H9 (cell line): ENCODE results near the gene ANXA4. TPM values are rescaled to one million over a fixed set of nuclear protein-coding genes. Genes with fewer than 3 reads are reported as not detected.
A peak's percentile ranks its signal among the peaks of the same experiment; 100 is the strongest.

Source experiments
- DNase-seq: peaks from one replicate; pipeline ENCODE4 v3.0.0-alpha.2; 2017
- H2AFZ ChIP-seq: one replicate; pipeline ENCODE4 v1.6.1; 2013; ENCODE audit warnings: mild to moderate bottlenecking, low read length, control low read depth, moderate library complexity
- H2AK5ac ChIP-seq: 2 replicates; pipeline ENCODE4 v1.6.1; 2013; ENCODE audit warnings: low read length, control low read depth, mixed read lengths; ENCODE audit not compliant: insufficient read length
- H2BK120ac ChIP-seq: one replicate; pipeline ENCODE4 v1.6.1; 2013; ENCODE audit warnings: low read depth, mild to moderate bottlenecking, low read length, control low read depth, inconsistent platforms; ENCODE audit not compliant: poor library complexity, severe bottlenecking
- H2BK12ac ChIP-seq: 2 replicates; pipeline ENCODE4 v1.6.1; 2013; ENCODE audit warnings: low read length, control low read depth, mixed read lengths, low read depth; ENCODE audit not compliant: insufficient read length
- H2BK15ac ChIP-seq: 2 replicates; pipeline ENCODE4 v1.6.1; 2013; ENCODE audit warnings: low read depth, low read length, control low read depth
- H2BK20ac ChIP-seq: one replicate; pipeline ENCODE4 v1.6.1; 2013; ENCODE audit warnings: low read depth, mild to moderate bottlenecking, low read length, control low read depth, inconsistent platforms; ENCODE audit not compliant: poor library complexity, severe bottlenecking
- H2BK5ac ChIP-seq: 2 replicates; pipeline ENCODE4 v1.6.1; 2013; ENCODE audit warnings: low read length, control low read depth, mixed read lengths; ENCODE audit not compliant: insufficient read length
- H3K14ac ChIP-seq: 2 replicates; pipeline ENCODE4 v1.6.1; 2013; ENCODE audit warnings: low read length, control low read depth; ENCODE audit not compliant: insufficient read depth
- H3K18ac ChIP-seq: 2 replicates; pipeline ENCODE4 v1.6.1; 2013; ENCODE audit warnings: low read depth, mild to moderate bottlenecking, mixed read lengths, low read length, control low read depth; ENCODE audit not compliant: insufficient read length
- H3K23ac ChIP-seq: 2 replicates; pipeline ENCODE4 v1.6.1; 2013; ENCODE audit warnings: low read length, control low read depth, mixed read lengths, low read depth; ENCODE audit not compliant: insufficient read length
- H3K23me2 ChIP-seq: 2 replicates; pipeline ENCODE4 v1.6.1; 2013; ENCODE audit warnings: low read depth, mild to moderate bottlenecking, mixed read lengths, low read length, control low read depth; ENCODE audit not compliant: insufficient read length, poor library complexity, severe bottlenecking
- H3K27ac ChIP-seq: 2 replicates; pipeline ENCODE4 v1.5.1; 2013; ENCODE audit warnings: low read length, control low read depth, mixed read lengths, low read depth; ENCODE audit not compliant: insufficient read length
- H3K27me3 ChIP-seq: 2 replicates; pipeline ENCODE4 v1.6.1; 2013; ENCODE audit warnings: low read length, control low read depth, inconsistent platforms; ENCODE audit not compliant: insufficient read depth
- H3K4ac ChIP-seq: 2 replicates; pipeline ENCODE4 v1.6.1; 2013; ENCODE audit warnings: low read depth, mild to moderate bottlenecking, control low read depth, inconsistent platforms, low read length, moderate library complexity
- H3K4me1 ChIP-seq: 2 replicates; pipeline ENCODE4 v1.6.1; 2013; ENCODE audit warnings: low read length, control low read depth, inconsistent platforms; ENCODE audit not compliant: insufficient read depth
- H3K4me2 ChIP-seq: 2 replicates; pipeline ENCODE4 v1.6.1; 2013; ENCODE audit warnings: low read length, control low read depth, mixed read lengths; ENCODE audit not compliant: insufficient read length, insufficient read depth
- H3K56ac ChIP-seq: 2 replicates; pipeline ENCODE4 v1.6.1; 2013; ENCODE audit warnings: low read depth, mild to moderate bottlenecking, mixed read lengths, low read length, control low read depth; ENCODE audit not compliant: insufficient read length
- H3K79me1 ChIP-seq: 2 replicates; pipeline ENCODE4 v1.6.1; 2013; ENCODE audit warnings: low read depth, mild to moderate bottlenecking, moderate library complexity, low read length, control low read depth, inconsistent platforms; ENCODE audit not compliant: insufficient read depth, poor library complexity, severe bottlenecking
- H3K79me2 ChIP-seq: 2 replicates; pipeline ENCODE4 v1.6.1; 2013; ENCODE audit warnings: low read length, control low read depth, inconsistent platforms; ENCODE audit not compliant: insufficient read depth
- H3K9ac ChIP-seq: 2 replicates; pipeline ENCODE4 v1.6.1; 2013; ENCODE audit warnings: low read length, control low read depth, mixed read lengths; ENCODE audit not compliant: insufficient read length; ENCODE audit errors: extremely low read depth
- H3K9me3 ChIP-seq: one replicate; pipeline ENCODE4 v1.6.1; 2013; ENCODE audit warnings: low read depth, low read length, inconsistent platforms; ENCODE audit not compliant: control insufficient read depth
- H3T11ph ChIP-seq: one replicate; pipeline ENCODE4 v1.6.1; 2013; ENCODE audit warnings: mild to moderate bottlenecking, low read length, control low read depth, inconsistent platforms
- H4K20me1 ChIP-seq: one replicate; pipeline ENCODE4 v1.6.1; 2013; ENCODE audit not compliant: control insufficient read depth, insufficient read length, insufficient read depth
- H4K5ac ChIP-seq: 2 replicates; pipeline ENCODE4 v1.6.1; 2013; ENCODE audit warnings: low read depth, mild to moderate bottlenecking, mixed read lengths, low read length, control low read depth; ENCODE audit not compliant: insufficient read length
- H4K8ac ChIP-seq: replicated peaks from 2 replicates; pipeline ENCODE4 v1.6.1; 2013; ENCODE audit warnings: low read length, control low read depth, mixed read lengths, low read depth; ENCODE audit not compliant: insufficient read length
- H4K91ac ChIP-seq: 2 replicates; pipeline ENCODE4 v1.6.1; 2013; ENCODE audit warnings: low read depth, mild to moderate bottlenecking, moderate library complexity, mixed read lengths, low read length, control low read depth; ENCODE audit not compliant: insufficient read length
- H3K27ac Mint-ChIP-seq, 3 experiments: 2 replicates in 2 of 3; 3 replicates in 1 of 3; pipeline ENCODE4 v1.8.0; 2020 to 2021; ENCODE audit warnings: mixed read lengths in 3 of 3, mild to moderate bottlenecking in 1 of 3, moderate library complexity in 1 of 3
- H3K27me3 Mint-ChIP-seq: 2 replicates; pipeline ENCODE4 v1.8.0; 2021; ENCODE audit warnings: low read depth, mild to moderate bottlenecking, moderate library complexity, mixed read lengths
- H3K36me3 Mint-ChIP-seq, 3 experiments: 2 replicates in 2 of 3; 3 replicates in 1 of 3; pipeline ENCODE4 v1.8.0; 2020 to 2021; ENCODE audit warnings: low read depth in 3 of 3, mixed read lengths in 3 of 3; ENCODE audit not compliant: insufficient read depth in 1 of 3
- H3K4me1 Mint-ChIP-seq, 2 experiments: 2 replicates each; pipeline ENCODE4 v1.8.0; 2020; ENCODE audit warnings: mixed read lengths in 2 of 2
- H3K4me3 Mint-ChIP-seq, 2 experiments: 2 replicates in 1 of 2; 3 replicates in 1 of 2; pipeline ENCODE4 v1.8.0; 2020 to 2021; ENCODE audit warnings: mild to moderate bottlenecking in 2 of 2, mixed read lengths in 2 of 2, moderate library complexity in 1 of 2
- H3K9me3 Mint-ChIP-seq, 2 experiments: 2 replicates in 1 of 2; 3 replicates in 1 of 2; pipeline ENCODE4 v1.8.0; 2020; ENCODE audit warnings: mild to moderate bottlenecking in 2 of 2, mixed read lengths in 2 of 2, moderate library complexity in 1 of 2
- CTCF ChIP-seq: fragments of 200-600 bp; sonication (generic); conservative IDR thresholded peaks from 3 replicates; pipeline ENCODE4 v1.8.0; 2021; ENCODE audit warnings: antibody characterized with exemption, mild to moderate bottlenecking
- WGBS: extraction: QIAGEN DNeasy Blood & Tissue Kit; methylation state at CpG from one replicate; pipeline ENCODE4 v1.1.7; 2013; ENCODE audit warnings: missing lambda C conversion rate, low lambda C conversion rate, mixed read lengths; ENCODE audit not compliant: insufficient read length; ENCODE audit errors: extremely low coverage; 5-methylcytosine and 5-hydroxymethylcytosine counted together
- total RNA-seq: library from RNA; stranded (reverse); gene quantifications from 2 replicates; pipeline ENCODE4 v1.2.1, GENCODE V29; 2021

Gene ANXA4
- total RNA-seq, 1 experiment from 2014 or later: 14.4 TPM

- no peak overlapping the region for H2BK15ac ChIP-seq
- H4K91ac ChIP-seq: no peak overlapping the region
- no peak overlapping the region for H2BK20ac ChIP-seq
- TF ChIP-seq CTCF: no peak
- no peak overlapping the region for H3K9ac ChIP-seq
- H2AK5ac ChIP-seq: no peak overlapping the region
- H3K27me3 ChIP-seq: peaks cover 1% of the 10 kb centered on the region; the same call in 1 of the 2 replicates
- Mint-ChIP-seq H3K27me3 (peaks cover 30% of the 10 kb centered on the region), H3K4me3 (peak overlapping the region; percentile 58 to 83; a peak in 4 of 5 replicates), H3K27ac (no peak overlapping the region; a peak in 1 of 7 replicates), H3K36me3 (no peaks in the 10 kb centered on the region; a peak in 1 of 7 replicates), H3K9me3 (no peaks in the 10 kb centered on the region; a peak in 1 of 5 replicates), H3K4me1 (peaks cover 17 to 20% of the 10 kb centered on the region in 2 experiments)
- H3K18ac ChIP-seq: no peak overlapping the region
- no peak overlapping the region for H2BK12ac ChIP-seq
- H3K4me1 ChIP-seq: no peaks in the 10 kb centered on the region
- H3K4me2 ChIP-seq: no peak overlapping the region
- H3T11ph ChIP-seq: no peak overlapping the region
- WGBS: no CpG with 5 or more reads among the region's 10 CpGs
- H3K23ac ChIP-seq: no peak overlapping the region
- H4K5ac ChIP-seq: no peak overlapping the region
- no peak overlapping the region for H3K14ac ChIP-seq
- H3K27ac ChIP-seq: no peak overlapping the region
- no peaks in the 10 kb centered on the region for H3K79me1 ChIP-seq
- H3K4ac ChIP-seq: no peak overlapping the region
- no peak for DNase-seq
- no peaks in the 10 kb centered on the region for H4K20me1 ChIP-seq
- no peak overlapping the region for H4K8ac ChIP-seq
- no peak overlapping the region for H2BK120ac ChIP-seq
- H2AFZ ChIP-seq: no peak overlapping the region
- H3K56ac ChIP-seq: no peak overlapping the region
- H3K79me2 ChIP-seq: no peaks in the 10 kb centered on the region
- H3K23me2 ChIP-seq: peaks cover 14% of the 10 kb centered on the region
- H3K9me3 ChIP-seq: no peaks in the 10 kb centered on the region
- no peak overlapping the region for H2BK5ac ChIP-seq
Measured at GRCh38 chr2:69740502-69740951, 1.4 kb upstream of the ANXA4 start.
